Spleen (tissue), 11 donors: Measurements from ENCODE around the gene OBSL1. TPM values are rescaled to one million over a fixed set of nuclear protein-coding genes. Genes with fewer than 3 reads are reported as not detected.
A peak's percentile ranks its signal among the peaks of the same experiment; 100 is the strongest.

Experiments used
- DNase-seq: peaks from one replicate; pipeline ENCODE4 v3.0.0-alpha.2; 2020
- H3K27ac ChIP-seq, 8 donors: fragments of 200-600 bp; sonication (generic) in 7 of 8; 1 replicate in 4 of 8; 2 replicates in 4 of 8; pipeline versions ENCODE4 v1.5.0 to v1.8.0; 2016 to 2021; ENCODE audit warnings: inconsistent platforms in 4 of 8, mild to moderate bottlenecking in 4 of 8, moderate library complexity in 1 of 8
- H3K27me3 ChIP-seq, 7 donors: fragments of 200-600 bp; sonication (generic) in 6 of 7; replicated peaks in 1 of 7; 1 replicate in 4 of 7; 2 replicates in 3 of 7; pipeline versions ENCODE4 v1.5.0 to v1.8.0; 2016 to 2021; ENCODE audit warnings: inconsistent platforms in 3 of 7, mild to moderate bottlenecking in 1 of 7
- H3K36me3 ChIP-seq, 6 donors: fragments of 200-600 bp; sonication (generic) in 5 of 6; 1 replicate in 4 of 6; 2 replicates in 2 of 6; pipeline versions ENCODE4 v1.5.0 to v1.8.0; 2016 to 2021; ENCODE audit warnings: inconsistent platforms in 2 of 6
- H3K4me1 ChIP-seq, 6 donors: fragments of 200-600 bp; sonication (generic) in 5 of 6; 1 replicate in 3 of 6; 2 replicates in 3 of 6; pipeline versions ENCODE4 v1.5.0 to v1.8.0; 2016 to 2021; ENCODE audit warnings: inconsistent platforms in 3 of 6
- H3K4me3 ChIP-seq, 8 donors: fragments of 200-600 bp; sonication (generic) in 7 of 8; 1 replicate in 4 of 8; 2 replicates in 4 of 8; pipeline versions ENCODE4 v1.5.0 to v1.8.0; 2016 to 2021; ENCODE audit warnings: inconsistent platforms in 4 of 8, mild to moderate bottlenecking in 4 of 8, moderate library complexity in 2 of 8
- H3K9me3 ChIP-seq, 8 donors: fragments of 200-600 bp; sonication (generic) in 7 of 8; 1 replicate in 4 of 8; 2 replicates in 4 of 8; pipeline versions ENCODE4 v1.5.0 to v1.8.0; 2016 to 2021; ENCODE audit warnings: inconsistent platforms in 4 of 8
- POLR2A ChIP-seq, 3 donors: fragments of 450-650 bp; IDR thresholded peaks; one replicate each; pipeline ENCODE4 v1.5.1; 2017; ENCODE audit warnings: antibody characterized with exemption in 3 of 3, mild to moderate bottlenecking in 1 of 3
- POLR2AphosphoS5 ChIP-seq, 3 donors: sonication (generic); formaldehyde crosslinking; IDR thresholded peaks; one replicate each; pipeline ENCODE4 v1.5.1; 2017; ENCODE audit warnings: antibody characterized with exemption in 3 of 3
- WGBS, 5 donors: extraction: QIAGEN DNeasy Blood & Tissue Kit in 3 of 5; methylation state at CpG; one replicate each; pipeline versions ENCODE4 v1.1.5 to v1.1.7; 2013 to 2018; 5-methylcytosine and 5-hydroxymethylcytosine counted together
- intact Hi-C: fragments of 100-400 bp; cut with DNase I; formaldehyde crosslinking; loops from one replicate; pipeline ENCODE4 v1.15.0; 2023; ENCODE audit warnings: low total_unique reads
- polyA plus RNA-seq, 3 donors: library from polyadenylated mRNA; stranded (reverse); fragments of 200-250 nt; gene quantifications; one replicate each; pipeline ENCODE4 v1.2.1, GENCODE V29; 2013
- total RNA-seq, 7 donors: library from RNA; depleted of rRNA in 3 of 7; stranded (reverse); fragments of >200 nt in 3 of 7; fragmentation: NEBNext Ultra II Directional in 4 of 7; extraction: Animal tissue kit (Norgen Biotek cat#: 25700) in 4 of 7; gene quantifications; one replicate each; pipeline versions ENCODE4 v1.1.0 to v1.2.1, GENCODE V29; 2016 to 2021
- TF ChIP-seq, protein P1 (sequence below), 11 experiments: fragments of 200-600 bp in 7 of 11; fragments of 450-650 bp in 4 of 11; sonication (generic) in 4 of 11; IDR thresholded peaks in 8 of 11; conservative IDR thresholded peaks in 3 of 11; 1 replicate in 7 of 11; 2 replicates in 4 of 11; pipeline versions ENCODE4 v1.4.0 to v1.8.0; 2016 to 2021; ENCODE audit warnings: antibody characterized with exemption in 11 of 11, inconsistent platforms in 4 of 11, mild to moderate bottlenecking in 1 of 11
- donor health status: healthy with polysubstance abuse.
- donor health status: DM: no; HTN: no; CAD: no; lungs with moderate emphysema.
- donor health status: DM: no; HTN: no; CAD: no.
- donor health status: Bipolar disorder and iron deficiency.
- donor health status: healthy.
- donor health status: DM: no; HTN: no; CAD: no.
- donor health status: DM: yes; HTN: yes; CAD: no.

Gene OBSL1
- total and polyA plus RNA-seq, 10 donors, result 15.9 to 51.6 (median 31.0) TPM

DNA sequence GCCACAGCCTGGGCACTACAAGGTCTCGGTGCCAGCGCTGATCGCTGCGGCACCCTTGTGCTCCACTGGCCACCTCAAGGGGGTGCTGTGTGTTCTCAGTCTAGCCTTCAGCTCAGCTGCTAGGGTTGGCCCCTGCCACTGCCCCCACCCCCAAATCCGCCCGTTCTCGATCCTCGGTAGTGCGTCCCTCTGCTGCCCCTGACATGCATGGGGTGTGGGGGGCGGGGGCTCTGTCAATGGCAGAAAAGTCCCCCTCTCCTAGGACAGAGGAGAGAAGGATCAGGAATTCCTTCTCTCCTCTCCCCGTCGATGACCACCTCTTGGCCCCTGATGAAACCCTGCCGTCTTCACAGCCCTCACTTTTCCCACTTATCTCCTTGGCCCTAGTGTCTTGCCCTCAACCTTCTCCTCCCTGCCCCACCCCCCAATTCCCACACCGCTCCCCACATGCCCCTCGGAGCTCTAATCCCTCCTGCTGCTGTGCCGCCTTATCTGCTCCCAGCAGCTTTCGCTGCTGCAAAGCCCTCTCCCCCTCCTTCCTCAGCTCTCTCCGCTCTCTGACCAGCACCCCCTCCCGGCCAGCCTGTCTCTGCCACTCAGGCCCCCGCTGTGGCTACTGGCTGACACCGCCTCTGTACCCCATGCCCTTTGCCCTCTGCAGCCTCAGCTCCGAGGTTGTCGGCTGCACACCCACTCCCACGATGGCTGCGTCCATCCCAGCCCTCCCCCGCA, 61.4 kb downstream of the OBSL1 start:
- Histone ChIP-seq H3K27ac (no peak overlapping the region), H3K27me3 (peaks cover 0 to 72% (median 55%) of the 10 kb centered on the region in 7 donors), H3K9me3 (no peaks in the 10 kb centered on the region), H3K36me3 (peaks cover 0 to 32% (median 28%) of the 10 kb centered on the region in 6 donors), H3K4me1 (peaks cover 4 to 48% (median 25%) of the 10 kb centered on the region in 6 donors), H3K4me3 (peak overlapping the region in 5 of 8 donors; percentile 9 to 57 (median 12))
- DNase-seq, result no peak
- WGBS, 5 donors, result 1 to 2% (median 2%) methylated on average over 23 to 26 of the region's 26 CpGs
- no peak for TF ChIP-seq POLR2A (IDR thresholded peaks at IDR 0.05)
- TF ChIP-seq POLR2AphosphoS5 (IDR thresholded peaks at IDR 0.05), result peak in 2 of 3 donors; percentile 12 to 22
- TF ChIP-seq, protein P1, sequence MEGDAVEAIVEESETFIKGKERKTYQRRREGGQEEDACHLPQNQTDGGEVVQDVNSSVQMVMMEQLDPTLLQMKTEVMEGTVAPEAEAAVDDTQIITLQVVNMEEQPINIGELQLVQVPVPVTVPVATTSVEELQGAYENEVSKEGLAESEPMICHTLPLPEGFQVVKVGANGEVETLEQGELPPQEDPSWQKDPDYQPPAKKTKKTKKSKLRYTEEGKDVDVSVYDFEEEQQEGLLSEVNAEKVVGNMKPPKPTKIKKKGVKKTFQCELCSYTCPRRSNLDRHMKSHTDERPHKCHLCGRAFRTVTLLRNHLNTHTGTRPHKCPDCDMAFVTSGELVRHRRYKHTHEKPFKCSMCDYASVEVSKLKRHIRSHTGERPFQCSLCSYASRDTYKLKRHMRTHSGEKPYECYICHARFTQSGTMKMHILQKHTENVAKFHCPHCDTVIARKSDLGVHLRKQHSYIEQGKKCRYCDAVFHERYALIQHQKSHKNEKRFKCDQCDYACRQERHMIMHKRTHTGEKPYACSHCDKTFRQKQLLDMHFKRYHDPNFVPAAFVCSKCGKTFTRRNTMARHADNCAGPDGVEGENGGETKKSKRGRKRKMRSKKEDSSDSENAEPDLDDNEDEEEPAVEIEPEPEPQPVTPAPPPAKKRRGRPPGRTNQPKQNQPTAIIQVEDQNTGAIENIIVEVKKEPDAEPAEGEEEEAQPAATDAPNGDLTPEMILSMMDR (IDR thresholded peaks at IDR 0.05 in 8 of 11, conservative IDR thresholded peaks at IDR 0.05 in 3 of 11), result peak in 9 of 11 experiments; percentile 12 to 76 (median 61)
- intact Hi-C loops, result no loop called here

DNA sequence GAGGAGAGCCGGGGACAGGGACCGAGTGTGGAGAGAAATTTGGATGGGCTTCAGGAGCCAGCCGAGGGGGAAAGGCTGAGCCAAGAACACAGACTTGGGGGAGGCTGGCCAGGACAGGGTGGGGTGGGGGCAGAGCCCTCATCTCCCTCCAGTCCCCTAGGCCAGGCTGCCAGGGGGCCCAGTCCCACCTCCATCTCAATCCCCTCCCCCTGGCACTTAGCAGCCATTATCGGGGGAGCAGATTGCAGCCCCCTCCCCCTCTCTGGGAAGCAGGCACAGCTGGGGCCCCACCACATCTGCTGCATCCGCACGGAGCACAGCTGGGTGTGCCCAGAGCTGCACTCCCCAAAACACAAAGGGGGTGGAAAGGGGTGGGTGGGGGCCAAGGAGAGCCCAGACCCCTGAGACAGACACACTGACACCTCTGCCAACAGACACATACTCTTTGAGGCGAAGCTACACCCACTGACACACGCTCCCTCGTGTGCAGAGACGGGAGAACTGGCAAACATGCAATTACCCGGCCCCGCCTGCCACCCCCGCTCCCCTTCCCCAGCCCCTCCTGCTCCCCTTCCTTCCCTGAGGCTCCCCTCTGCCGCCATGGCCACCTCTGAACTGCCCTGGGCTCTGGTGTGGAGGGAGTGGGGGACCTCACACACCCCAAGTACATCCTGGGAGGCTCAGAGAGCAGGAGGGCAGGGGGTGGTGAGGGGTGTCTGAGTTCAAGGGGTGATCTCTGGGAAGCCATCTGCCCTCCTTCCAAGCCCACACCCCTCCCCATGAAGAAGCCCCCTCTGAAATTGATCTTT, 62.2 kb downstream of the OBSL1 start:
- WGBS, 5 donors, result 5 to 17% (median 11%) methylated on average over 10 to 14 of the region's 14 CpGs
- peaks cover 0 to 65% (median 49%) of the 10 kb centered on the region in 7 donors for H3K27me3 ChIP-seq
- TF ChIP-seq, protein P1 (IDR thresholded peaks at IDR 0.05 in 8 of 11, conservative IDR thresholded peaks at IDR 0.05 in 3 of 11), result no peak
- peak in 1 of 3 donors; percentile 2 for TF ChIP-seq POLR2AphosphoS5 (IDR thresholded peaks at IDR 0.05)
- intact Hi-C loops, result no loop called here
- no peaks in the 10 kb centered on the region for H3K9me3 ChIP-seq
- H3K36me3 ChIP-seq, result peaks cover 0 to 40% (median 36%) of the 10 kb centered on the region in 6 donors
- H3K4me3 ChIP-seq, result peak overlapping the region in 1 of 8 donors; percentile 57
- H3K4me1 ChIP-seq, result peaks cover 4 to 44% (median 23%) of the 10 kb centered on the region in 6 donors
- no peak overlapping the region for H3K27ac ChIP-seq
- no peak for DNase-seq

DNA sequence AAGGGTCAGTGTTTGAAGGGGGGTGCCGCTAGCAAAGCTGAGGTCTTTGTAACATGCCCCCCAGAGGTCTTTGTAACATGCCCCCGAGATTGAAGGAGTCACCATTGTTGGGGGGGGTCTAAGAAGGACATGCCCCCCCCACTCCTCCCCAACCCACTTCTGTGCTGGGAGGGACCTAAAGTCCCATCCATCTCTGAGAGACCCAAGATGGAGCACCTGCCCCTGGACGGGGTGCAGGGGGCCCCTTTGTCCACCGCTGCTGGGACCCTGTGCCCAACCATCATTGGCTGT, 63.0 kb downstream of the OBSL1 start:
- Histone ChIP-seq H3K27me3 (peaks cover 0 to 57% (median 44%) of the 10 kb centered on the region in 7 donors), H3K36me3 (peaks cover 0 to 48% (median 44%) of the 10 kb centered on the region in 6 donors), H3K9me3 (no peaks in the 10 kb centered on the region), H3K4me3 (no peak overlapping the region), H3K27ac (no peak overlapping the region), H3K4me1 (peaks cover 4 to 36% (median 19%) of the 10 kb centered on the region in 6 donors)
- TF ChIP-seq POLR2AphosphoS5 (IDR thresholded peaks at IDR 0.05) (no peak), POLR2A (IDR thresholded peaks at IDR 0.05) (no peak)
- TF ChIP-seq, protein P1 (IDR thresholded peaks at IDR 0.05 in 8 of 11, conservative IDR thresholded peaks at IDR 0.05 in 3 of 11), result no peak
- DNase-seq, result no peak
- intact Hi-C loops, result no loop called here
- WGBS, 5 donors, result 58 to 81% (median 68%) methylated on average over 4 of the region's 4 CpGs
